GM12878 (cell line): ENCODE measurements around the gene SH2D6. TPM values are rescaled to one million over a fixed set of nuclear protein-coding genes. Genes with fewer than 3 reads are reported as not detected.

Experiments
- ATAC-seq: fragments of 200-7000 bp; cut with Tn5 transposase; 3 replicates; pipeline ENCODE4 v1.9.1; 2020; ENCODE audit warnings: mild to moderate bottlenecking, moderate library complexity
- BruUV-seq: library from RNA; stranded (reverse); fragments of 400-500 nt; replicated peaks from 2 replicates; lab custom pipeline; 2021; lab: Mats Ljungman, UMichigan
- CTCF ChIA-PET: fragments of 300-600 bp; sonication (Branson Sonifier 250); formaldehyde crosslinking; extraction: SDS; loops from one replicate; lab custom pipeline; 2021; ENCODE audit warnings: inconsistent platforms; lab: Yijun Ruan, JAX
- POLR2A ChIA-PET: fragments of 350-600 bp; formaldehyde crosslinking; extraction: SDS; loops from one replicate; lab custom pipeline; 2021; ENCODE audit warnings: inconsistent platforms; lab: Charles Lee
- RAD21 ChIA-PET: fragments of 300-600 bp; sonication (Branson Sonifier 250); formaldehyde crosslinking; loops from one replicate; lab custom pipeline; 2023; ENCODE audit warnings: antibody characterized with exemption; ENCODE audit not compliant: unreplicated experiment; lab: Charles Lee
- SMC1A ChIA-PET: fragments of 300-600 bp; sonication (Branson Sonifier 250); formaldehyde crosslinking; loops from one replicate; lab custom pipeline; 2023; ENCODE audit not compliant: unreplicated experiment, uncharacterized antibody; lab: Charles Lee
- DNase-seq: peaks from one replicate; pipeline ENCODE4 v3.0.0-alpha.2; 2011; ENCODE audit warnings: low read depth, low spot score
- FAIRE-seq: peaks from 3 replicates; lab custom pipeline; 2011; peaks lifted over from hg19 to GRCh38; lab: Jason Lieb, UNC
- H2AFZ ChIP-seq: 2 replicates; pipeline ENCODE4 v1.6.0; 2011; ENCODE audit warnings: low read depth, low read length, control low read depth; ENCODE audit not compliant: control insufficient read depth
- H3K27ac ChIP-seq: 2 replicates; pipeline ENCODE4 v1.5.1; 2011; ENCODE audit warnings: control low read depth; ENCODE audit not compliant: control insufficient read depth, insufficient read depth
- H3K27me3 ChIP-seq, 2 experiments: replicated peaks in 1 of 2; 2 replicates each; pipeline versions ENCODE4 v1.6.0 to v1.6.1; 2011; ENCODE audit warnings: low read length in 1 of 2; ENCODE audit not compliant: control insufficient read depth in 2 of 2, insufficient read depth in 2 of 2
- H3K36me3 ChIP-seq, 2 experiments: 2 replicates each; pipeline ENCODE4 v1.5.1; 2011; ENCODE audit warnings: low read length in 1 of 2; ENCODE audit not compliant: control insufficient read depth in 2 of 2, insufficient read depth in 2 of 2
- H3K4me1 ChIP-seq: 2 replicates; pipeline ENCODE4 v1.6.1; 2011; ENCODE audit warnings: mild to moderate bottlenecking, low read length, moderate library complexity, mixed read lengths; ENCODE audit not compliant: control insufficient read depth, insufficient read depth
- H3K4me2 ChIP-seq: 2 replicates; pipeline ENCODE4 v1.6.0; 2011; ENCODE audit warnings: control low read depth; ENCODE audit not compliant: control insufficient read depth, insufficient read depth
- H3K4me3 ChIP-seq: fragments of 200-600 bp; sonication (generic); 2 replicates; pipeline ENCODE4 v1.5.1; 2016
- H3K79me2 ChIP-seq: 2 replicates; pipeline ENCODE4 v1.6.0; 2011; ENCODE audit warnings: low read length; ENCODE audit not compliant: control insufficient read depth, insufficient read depth
- H3K9ac ChIP-seq: 2 replicates; pipeline ENCODE4 v1.8.0; 2011; ENCODE audit warnings: low read length, control low read depth, mixed read lengths; ENCODE audit not compliant: control insufficient read depth, insufficient read depth
- H3K9me3 ChIP-seq: replicated peaks from 3 replicates; pipeline ENCODE4 v1.5.1; 2011; ENCODE audit warnings: mild to moderate bottlenecking, low read length; ENCODE audit not compliant: control insufficient read depth, insufficient read depth
- H4K20me1 ChIP-seq: 2 replicates; pipeline ENCODE4 v1.6.0; 2011; ENCODE audit not compliant: control insufficient read depth, insufficient read depth
- CBX5 ChIP-seq: sonication (generic); IDR thresholded peaks from 2 replicates; pipeline ENCODE4 v1.6.1; 2016; ENCODE audit warnings: low read depth, moderate library complexity, mild to moderate bottlenecking, inconsistent platforms
- CREB1 ChIP-seq: IDR thresholded peaks from 2 replicates; pipeline ENCODE4 v1.6.1; 2012; ENCODE audit warnings: low read depth, mild to moderate bottlenecking, inconsistent platforms
- EGR1 ChIP-seq, 2 experiments: IDR thresholded peaks; 1 replicate in 1 of 2; 2 replicates in 1 of 2; pipeline ENCODE4 v1.6.1; 2011 to 2012; ENCODE audit warnings: low read depth in 2 of 2, low read length in 2 of 2, borderline replicate concordance in 1 of 2, mild to moderate bottlenecking in 1 of 2, moderate library complexity in 1 of 2
- EZH2 ChIP-seq: IDR thresholded peaks from 2 replicates; pipeline ENCODE4 v1.6.1; 2012; ENCODE audit warnings: low read depth, mild to moderate bottlenecking, control low read depth, inconsistent platforms, low read length, borderline replicate concordance; ENCODE audit not compliant: control insufficient read depth
- HDGF ChIP-seq: fragments of 450-650 bp; IDR thresholded peaks from 2 replicates; pipeline ENCODE4 v1.6.1; 2016; ENCODE audit warnings: antibody characterized with exemption
- MLLT1 ChIP-seq: fragments of 450-650 bp; IDR thresholded peaks from 2 replicates; pipeline ENCODE4 v1.6.1; 2016; ENCODE audit warnings: mild to moderate bottlenecking
- RB1 ChIP-seq: fragments of 450-650 bp; formaldehyde crosslinking; IDR thresholded peaks from 2 replicates; pipeline ENCODE4 v1.6.1; 2017; ENCODE audit warnings: mild to moderate bottlenecking, borderline replicate concordance
- REST ChIP-seq: IDR thresholded peaks from 2 replicates; pipeline ENCODE4 v1.6.1; 2012; ENCODE audit warnings: mild to moderate bottlenecking, low read depth, low read length
- SPI1 ChIP-seq: IDR thresholded peaks from 2 replicates; pipeline ENCODE4 v1.6.1; 2011; ENCODE audit warnings: low read depth, mild to moderate bottlenecking, low read length, moderate library complexity, borderline replicate concordance; ENCODE audit not compliant: insufficient read depth
- YBX1 ChIP-seq: fragments of 450-650 bp; IDR thresholded peaks from 2 replicates; pipeline ENCODE4 v1.6.1; 2016; ENCODE audit warnings: antibody characterized with exemption
- WGBS: methylation state at CpG from one replicate; pipeline ENCODE4 v1.1.6; 2016; ENCODE audit warnings: low lambda C conversion rate; ENCODE audit not compliant: insufficient replicate concordance, insufficient coverage; ENCODE audit errors: missing lambda C conversion rate; 5-methylcytosine and 5-hydroxymethylcytosine counted together
- in situ Hi-C: fragments of 300-500 bp; cut with MboI; formaldehyde crosslinking; loops from 9 replicates; pipeline ENCODE4 v1.14.3; 2018; ENCODE audit warnings: mixed read lengths
- intact Hi-C: fragments of 100-400 bp; cut with micrococcal nuclease; formaldehyde crosslinking; loops from one replicate; pipeline ENCODE4 v1.14.2; 2022; ENCODE audit not compliant: unreplicated experiment
- polyA plus RNA-seq, 11 experiments: library from polyadenylated mRNA; depleted of rRNA in 4 of 11; unstranded in 6 of 11; stranded (reverse) in 5 of 11; fragments of >200 nt; fragmentation: Nextera tagmentation in 4 of 11; fragmentation: Illumina TruSeq in 1 of 11; extraction: Ambion mirVana in 4 of 11; extraction: Trizol in 1 of 11; gene quantifications; 1 replicate in 1 of 11; 2 replicates in 10 of 11; pipeline versions ENCODE4 v1.2.1 to v1.2.3, GENCODE V29; 2011 to 2016; ENCODE audit warnings: inconsistent platforms in 2 of 11, missing spikeins in 2 of 11, low read depth in 1 of 11
- small RNA-seq: library from RNA; depleted of rRNA; stranded (forward); fragments of <200 nt; gene quantifications from one replicate; pipeline ENCODE3, GENCODE V24; 2014
- total RNA-seq, 4 experiments: library from RNA; depleted of rRNA in 3 of 4; stranded (reverse); fragments of >200 nt in 3 of 4; fragmentation: Illumina TruSeq in 1 of 4; extraction: Trizol in 1 of 4; gene quantifications; 2 replicates each; pipeline versions ENCODE4 v1.2.1 to v1.2.3, GENCODE V29; 2013 to 2021

Gene SH2D6
- total and polyA plus RNA-seq, 10 of the 15 experiments (the other 5 are each of a cell fraction or from before 2014, with no cell fraction given) = 0.23 to 0.59 (median 0.34) TPM; not detected in 6

- ChIA-PET CTCF (interaction anchor here (0.6 to 1.4 kb wide), 2 partner anchors 9 to 301 kb away, joined by 4 read pairs; no protein-coding TSS in a partner anchor), RAD21 (no interaction called here), SMC1A (interaction anchor here (0.8 to 1.2 kb wide), 3 partner anchors 10 to 13 kb away, joined by 3 to 4 read pairs (median 3); no protein-coding TSS in a partner anchor), POLR2A (interaction anchor here (0.7 kb wide), 1 partner anchor 1031 kb away, joined by 5 read pairs; no protein-coding TSS in a partner anchor)
- 30% methylated on average over 3 of the region's 3 CpGs for WGBS
- no peaks in the 10 kb centered on the region for H4K20me1 ChIP-seq
- intact Hi-C loops = no loop called here
- H3K27me3 ChIP-seq = no peaks in the 10 kb centered on the region
- FAIRE-seq = no peak
- H3K27ac ChIP-seq = no peak overlapping the region
- no peak overlapping the region for H3K9ac ChIP-seq
- no peak overlapping the region for H2AFZ ChIP-seq
- H3K36me3 ChIP-seq = no peaks in the 10 kb centered on the region
- no peaks in the 10 kb centered on the region for H3K9me3 ChIP-seq
- no peaks in the 10 kb centered on the region for H3K4me1 ChIP-seq
- no peak for DNase-seq
- in situ Hi-C loops = no loop called here
- ATAC-seq = no peak
- H3K79me2 ChIP-seq = no peaks in the 10 kb centered on the region
- H3K4me2 ChIP-seq = no peak overlapping the region
- BruUV-seq = no TSS peak
- H3K4me3 ChIP-seq = no peak overlapping the region
- no peak for TF ChIP-seq SPI1
- TF ChIP-seq REST = no peak
- no peak for TF ChIP-seq MLLT1
- no peak for TF ChIP-seq EZH2
- no peak for TF ChIP-seq YBX1
- no peak for TF ChIP-seq CREB1
- no peak for TF ChIP-seq EGR1 (IDR thresholded peaks at IDR 0.05; ENCODE audit: borderline replicate concordance in 1 of 2, low read depth in 2 of 2, low read length in 2 of 2)
- TF ChIP-seq RB1 = no peak
- no peak for TF ChIP-seq CBX5
- TF ChIP-seq HDGF = no peak
These were observed 67.3 kb downstream of the SH2D6 start for GRCh38 chr2:85485815-85486214.

Small RNA genes lying within 50 kb of the gene (small RNA-seq; reads per million reads assigned to genes)
- gene AC062037.2 = not detected
- not detected for gene RF00019
- gene RN7SL251P = not detected

Other genes starting within 250 kb of the SH2D6 start
Only the 7 nearest of the 13 such genes appear.
- 35.2 and 37.2 TPM in 2 replicates for gene TGOLN2, start 90.7 kb upstream of the SH2D6 start, total RNA-seq (2014; rRNA removed)
- 35.3 and 36.9 TPM in 2 replicates for gene TGOLN2, start 90.7 kb upstream of the SH2D6 start, total RNA-seq (2014; rRNA removed; fragmentation: Illumina TruSeq; extraction: Trizol)
- 62.6 and 64.7 TPM in 2 replicates for gene TGOLN2, start 90.7 kb upstream of the SH2D6 start, total RNA-seq (2021)
- 82.3 and 92.3 TPM in 2 replicates for gene TGOLN2, start 90.7 kb upstream of the SH2D6 start, polyA plus RNA-seq (2011; rRNA removed)
- gene TGOLN2, start 90.7 kb upstream of the SH2D6 start, polyA plus RNA-seq (2014; fragmentation: Illumina TruSeq; extraction: Trizol) = 75.7 and 79.2 TPM in 2 replicates
- gene TGOLN2, start 90.7 kb upstream of the SH2D6 start, polyA plus RNA-seq (2014; fragmentation: Nextera tagmentation; extraction: Ambion mirVana) = 10 to 100 TPM; 13.8 to 21.6 TPM
- gene TGOLN2, start 90.7 kb upstream of the SH2D6 start, polyA plus RNA-seq (2014; rRNA removed) = 61.9 and 64.4 TPM in 2 replicates
- gene TGOLN2, start 90.7 kb upstream of the SH2D6 start, polyA plus RNA-seq (2016; fragmentation: Nextera tagmentation; extraction: Ambion mirVana) = 10 to 100 TPM; 48.1 to 50.7 TPM
- gene RETSAT, start 64.2 kb upstream of the SH2D6 start, total RNA-seq (2014; rRNA removed) = 26.5 and 27.6 TPM in 2 replicates
- gene RETSAT, start 64.2 kb upstream of the SH2D6 start, total RNA-seq (2014; rRNA removed; fragmentation: Illumina TruSeq; extraction: Trizol) = 22.5 and 22.8 TPM in 2 replicates
- 23.6 and 26.2 TPM in 2 replicates for gene RETSAT, start 64.2 kb upstream of the SH2D6 start, total RNA-seq (2021)
- gene RETSAT, start 64.2 kb upstream of the SH2D6 start, polyA plus RNA-seq (2011; rRNA removed) = 19.2 and 25.1 TPM in 2 replicates
- gene RETSAT, start 64.2 kb upstream of the SH2D6 start, polyA plus RNA-seq (2014; fragmentation: Illumina TruSeq; extraction: Trizol) = 20.4 and 28.8 TPM in 2 replicates
- gene RETSAT, start 64.2 kb upstream of the SH2D6 start, polyA plus RNA-seq (2014; fragmentation: Nextera tagmentation; extraction: Ambion mirVana) = 1 to 10 TPM; 3.3 to 4.4 TPM
- gene RETSAT, start 64.2 kb upstream of the SH2D6 start, polyA plus RNA-seq (2014; rRNA removed) = 21.3 and 21.6 TPM in 2 replicates
- 10 to 100 TPM; 12.8 to 15.2 TPM for gene RETSAT, start 64.2 kb upstream of the SH2D6 start, polyA plus RNA-seq (2016; fragmentation: Nextera tagmentation; extraction: Ambion mirVana)
- 11.0 and 14.6 TPM in 2 replicates for gene ELMOD3, start 63.9 kb upstream of the SH2D6 start, total RNA-seq (2014; rRNA removed)
- gene ELMOD3, start 63.9 kb upstream of the SH2D6 start, total RNA-seq (2014; rRNA removed; fragmentation: Illumina TruSeq; extraction: Trizol) = 10.0 and 10.4 TPM in 2 replicates
- 10.1 and 11.2 TPM in 2 replicates for gene ELMOD3, start 63.9 kb upstream of the SH2D6 start, total RNA-seq (2021)
- gene ELMOD3, start 63.9 kb upstream of the SH2D6 start, polyA plus RNA-seq (2011; rRNA removed) = 19.0 and 19.1 TPM in 2 replicates
- gene ELMOD3, start 63.9 kb upstream of the SH2D6 start, polyA plus RNA-seq (2014; fragmentation: Illumina TruSeq; extraction: Trizol) = 13.5 and 14.0 TPM in 2 replicates
- gene ELMOD3, start 63.9 kb upstream of the SH2D6 start, polyA plus RNA-seq (2014; fragmentation: Nextera tagmentation; extraction: Ambion mirVana) = 1 to 10 TPM; 1.2 to 2.7 TPM
- 12.9 and 18.8 TPM in 2 replicates for gene ELMOD3, start 63.9 kb upstream of the SH2D6 start, polyA plus RNA-seq (2014; rRNA removed)
- 10 to 100 TPM; 13.9 to 14.4 TPM for gene ELMOD3, start 63.9 kb upstream of the SH2D6 start, polyA plus RNA-seq (2016; fragmentation: Nextera tagmentation; extraction: Ambion mirVana)
- 132 and 139 TPM in 2 replicates for gene CAPG, start 8.3 kb upstream of the SH2D6 start, total RNA-seq (2014; rRNA removed)
- gene CAPG, start 8.3 kb upstream of the SH2D6 start, total RNA-seq (2014; rRNA removed; fragmentation: Illumina TruSeq; extraction: Trizol) = 91.7 and 95.6 TPM in 2 replicates
- gene CAPG, start 8.3 kb upstream of the SH2D6 start, total RNA-seq (2021) = 109 and 139 TPM in 2 replicates
- 29.9 and 47.6 TPM in 2 replicates for gene CAPG, start 8.3 kb upstream of the SH2D6 start, polyA plus RNA-seq (2011; rRNA removed)
- 21.9 and 74.5 TPM in 2 replicates for gene CAPG, start 8.3 kb upstream of the SH2D6 start, polyA plus RNA-seq (2014; fragmentation: Illumina TruSeq; extraction: Trizol)
- 10 to 100 TPM; 26.3 to 65.6 TPM for gene CAPG, start 8.3 kb upstream of the SH2D6 start, polyA plus RNA-seq (2014; fragmentation: Nextera tagmentation; extraction: Ambion mirVana)
- gene CAPG, start 8.3 kb upstream of the SH2D6 start, polyA plus RNA-seq (2014; rRNA removed) = 169 and 192 TPM in 2 replicates
- gene CAPG, start 8.3 kb upstream of the SH2D6 start, polyA plus RNA-seq (2016; fragmentation: Nextera tagmentation; extraction: Ambion mirVana) = 100 to 1,000 TPM; 110 to 129 TPM
- 183 TPM in 2 replicates for gene MAT2A, start 120.5 kb downstream of the SH2D6 start, total RNA-seq (2014; rRNA removed)
- 125 and 133 TPM in 2 replicates for gene MAT2A, start 120.5 kb downstream of the SH2D6 start, total RNA-seq (2014; rRNA removed; fragmentation: Illumina TruSeq; extraction: Trizol)
- gene MAT2A, start 120.5 kb downstream of the SH2D6 start, total RNA-seq (2021) = 255 and 286 TPM in 2 replicates
- 408 and 460 TPM in 2 replicates for gene MAT2A, start 120.5 kb downstream of the SH2D6 start, polyA plus RNA-seq (2011; rRNA removed)
- 293 and 364 TPM in 2 replicates for gene MAT2A, start 120.5 kb downstream of the SH2D6 start, polyA plus RNA-seq (2014; fragmentation: Illumina TruSeq; extraction: Trizol)
- gene MAT2A, start 120.5 kb downstream of the SH2D6 start, polyA plus RNA-seq (2014; fragmentation: Nextera tagmentation; extraction: Ambion mirVana) = 100 to 1,000 TPM in 1 of 2 experiments, 10 to 100 TPM in 1; 97.6 to 127 TPM
- 329 and 359 TPM in 2 replicates for gene MAT2A, start 120.5 kb downstream of the SH2D6 start, polyA plus RNA-seq (2014; rRNA removed)
- gene MAT2A, start 120.5 kb downstream of the SH2D6 start, polyA plus RNA-seq (2016; fragmentation: Nextera tagmentation; extraction: Ambion mirVana) = 100 to 1,000 TPM; 312 to 333 TPM
- gene GGCX, start 142.8 kb downstream of the SH2D6 start, total RNA-seq (2014; rRNA removed) = 22.2 and 23.6 TPM in 2 replicates
- gene GGCX, start 142.8 kb downstream of the SH2D6 start, total RNA-seq (2014; rRNA removed; fragmentation: Illumina TruSeq; extraction: Trizol) = 18.5 and 20.8 TPM in 2 replicates
- gene GGCX, start 142.8 kb downstream of the SH2D6 start, total RNA-seq (2021) = 22.9 and 24.6 TPM in 2 replicates
- gene GGCX, start 142.8 kb downstream of the SH2D6 start, polyA plus RNA-seq (2011; rRNA removed) = 20.5 and 26.1 TPM in 2 replicates
- 18.1 and 22.5 TPM in 2 replicates for gene GGCX, start 142.8 kb downstream of the SH2D6 start, polyA plus RNA-seq (2014; fragmentation: Illumina TruSeq; extraction: Trizol)
- 10 to 100 TPM; 46.6 to 52.7 TPM for gene GGCX, start 142.8 kb downstream of the SH2D6 start, polyA plus RNA-seq (2014; fragmentation: Nextera tagmentation; extraction: Ambion mirVana)
- gene GGCX, start 142.8 kb downstream of the SH2D6 start, polyA plus RNA-seq (2014; rRNA removed) = 27.0 and 37.6 TPM in 2 replicates
- gene GGCX, start 142.8 kb downstream of the SH2D6 start, polyA plus RNA-seq (2016; fragmentation: Nextera tagmentation; extraction: Ambion mirVana) = 10 to 100 TPM; 25.4 to 30.3 TPM
- 148 and 159 TPM in 2 replicates for gene VAMP8, start 158.9 kb downstream of the SH2D6 start, total RNA-seq (2014; rRNA removed)
- gene VAMP8, start 158.9 kb downstream of the SH2D6 start, total RNA-seq (2014; rRNA removed; fragmentation: Illumina TruSeq; extraction: Trizol) = 89.5 and 93.6 TPM in 2 replicates
- 135 and 141 TPM in 2 replicates for gene VAMP8, start 158.9 kb downstream of the SH2D6 start, total RNA-seq (2021)
- gene VAMP8, start 158.9 kb downstream of the SH2D6 start, polyA plus RNA-seq (2011; rRNA removed) = 266 and 269 TPM in 2 replicates
- 266 and 296 TPM in 2 replicates for gene VAMP8, start 158.9 kb downstream of the SH2D6 start, polyA plus RNA-seq (2014; fragmentation: Illumina TruSeq; extraction: Trizol)
- gene VAMP8, start 158.9 kb downstream of the SH2D6 start, polyA plus RNA-seq (2014; fragmentation: Nextera tagmentation; extraction: Ambion mirVana) = 100 to 1,000 TPM; 544 to 744 TPM
- 184 and 193 TPM in 2 replicates for gene VAMP8, start 158.9 kb downstream of the SH2D6 start, polyA plus RNA-seq (2014; rRNA removed)
- gene VAMP8, start 158.9 kb downstream of the SH2D6 start, polyA plus RNA-seq (2016; fragmentation: Nextera tagmentation; extraction: Ambion mirVana) = 100 to 1,000 TPM; 210 to 223 TPM